Lower lobe of right lung (tissue), 2 donors: Measurements from ENCODE around the gene RENBP. TPM values are rescaled to one million over a fixed set of nuclear protein-coding genes. Genes with fewer than 3 reads are reported as not detected.
A peak's percentile ranks its signal among the peaks of the same experiment; 100 is the strongest.

ENCODE experiments used
- ATAC-seq, 2 donors: fragments of 200-7000 bp; cut with Tn5 transposase; one replicate each; pipeline ENCODE4 v1.9.1; 2020 to 2022; ENCODE audit warnings: mild to moderate bottlenecking in 2 of 2, moderate library complexity in 2 of 2
- DNase-seq: peaks from one replicate; pipeline ENCODE4 v3.0.0-alpha.2; 2020
- H3K27ac ChIP-seq: fragments of 200-600 bp; one replicate; pipeline ENCODE4 v1.8.0; 2022
- H3K27me3 ChIP-seq: fragments of 200-600 bp; one replicate; pipeline ENCODE4 v1.8.0; 2022; ENCODE audit warnings: low read depth
- H3K36me3 ChIP-seq: fragments of 200-600 bp; one replicate; pipeline ENCODE4 v1.8.0; 2022; ENCODE audit warnings: mild to moderate bottlenecking
- H3K4me1 ChIP-seq: fragments of 200-600 bp; one replicate; pipeline ENCODE4 v1.8.0; 2022
- H3K4me3 ChIP-seq: fragments of 200-600 bp; one replicate; pipeline ENCODE4 v1.8.0; 2022; ENCODE audit warnings: mild to moderate bottlenecking
- H3K9me3 ChIP-seq: fragments of 200-600 bp; one replicate; pipeline ENCODE4 v1.8.0; 2022
- intact Hi-C: fragments of 100-400 bp; cut with DNase I; formaldehyde crosslinking; loops from one replicate; pipeline ENCODE4 v1.11.0; 2022
- total RNA-seq: library from RNA; stranded (reverse); fragmentation: NEBNext Ultra II Directional; extraction: Animal tissue kit (Norgen Biotek cat#: 25700); gene quantifications from one replicate; pipeline ENCODE4 v1.2.1, GENCODE V29; 2021
- TF ChIP-seq, protein P1 (sequence below): fragments of 200-600 bp; IDR thresholded peaks from one replicate; pipeline ENCODE4 v1.8.0; 2022; ENCODE audit warnings: antibody characterized with exemption, mild to moderate bottlenecking
- donor health status: DM: no; HTN: yes; CAD: no; lungs with severe emphysema.

The RENBP gene
- total RNA-seq, 1 donor from 2014 or later: 57.0 TPM

DNA sequence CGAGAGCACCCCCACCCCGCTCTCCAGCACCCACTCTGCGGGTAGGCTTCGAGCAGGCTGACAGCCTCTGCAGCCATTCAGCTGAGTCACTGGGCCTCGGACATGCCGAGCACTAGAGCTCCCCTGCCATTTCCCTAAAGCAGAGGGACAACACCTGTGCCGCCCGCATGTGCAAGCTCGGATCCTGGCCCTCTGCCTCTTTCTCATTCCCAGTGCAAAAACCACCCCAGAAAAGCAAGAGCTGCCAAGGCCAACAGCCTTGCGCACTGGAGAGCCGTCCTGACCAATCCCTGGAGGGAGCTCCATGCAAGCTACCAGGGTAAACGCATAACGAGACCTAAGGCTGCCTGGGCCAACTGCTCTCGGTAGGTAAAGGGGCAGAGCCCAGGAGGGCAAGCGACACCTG is 21.8 kb upstream of the RENBP start:
- peak overlapping the region; percentile 64 for H3K27ac ChIP-seq
- no peak for DNase-seq
- TF ChIP-seq, protein P1, sequence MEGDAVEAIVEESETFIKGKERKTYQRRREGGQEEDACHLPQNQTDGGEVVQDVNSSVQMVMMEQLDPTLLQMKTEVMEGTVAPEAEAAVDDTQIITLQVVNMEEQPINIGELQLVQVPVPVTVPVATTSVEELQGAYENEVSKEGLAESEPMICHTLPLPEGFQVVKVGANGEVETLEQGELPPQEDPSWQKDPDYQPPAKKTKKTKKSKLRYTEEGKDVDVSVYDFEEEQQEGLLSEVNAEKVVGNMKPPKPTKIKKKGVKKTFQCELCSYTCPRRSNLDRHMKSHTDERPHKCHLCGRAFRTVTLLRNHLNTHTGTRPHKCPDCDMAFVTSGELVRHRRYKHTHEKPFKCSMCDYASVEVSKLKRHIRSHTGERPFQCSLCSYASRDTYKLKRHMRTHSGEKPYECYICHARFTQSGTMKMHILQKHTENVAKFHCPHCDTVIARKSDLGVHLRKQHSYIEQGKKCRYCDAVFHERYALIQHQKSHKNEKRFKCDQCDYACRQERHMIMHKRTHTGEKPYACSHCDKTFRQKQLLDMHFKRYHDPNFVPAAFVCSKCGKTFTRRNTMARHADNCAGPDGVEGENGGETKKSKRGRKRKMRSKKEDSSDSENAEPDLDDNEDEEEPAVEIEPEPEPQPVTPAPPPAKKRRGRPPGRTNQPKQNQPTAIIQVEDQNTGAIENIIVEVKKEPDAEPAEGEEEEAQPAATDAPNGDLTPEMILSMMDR: no peak

DNA sequence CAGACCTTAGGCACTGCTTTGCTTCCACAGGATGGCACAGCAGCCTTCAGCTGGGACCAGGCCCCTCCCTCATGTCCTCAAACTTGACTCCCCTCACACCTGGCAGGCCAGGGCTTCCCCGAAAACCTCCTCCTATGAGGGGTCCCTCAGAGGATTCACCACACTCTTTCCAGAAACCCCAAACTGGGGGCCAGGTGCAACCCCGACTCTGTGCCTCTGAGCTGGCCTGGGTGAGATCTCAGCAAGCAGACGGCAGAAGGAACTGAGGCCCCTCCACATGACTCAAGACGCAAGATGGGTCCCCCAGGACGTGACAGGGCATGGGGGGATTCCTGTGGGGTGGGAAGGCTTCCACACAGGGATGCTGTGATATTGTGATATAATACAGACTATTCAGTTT is 21.0 kb upstream of the RENBP start:
- Histone ChIP-seq H3K9me3 (no peaks in the 10 kb centered on the region), H3K27me3 (no peaks in the 10 kb centered on the region), H3K4me1 (peaks cover 33% of the 10 kb centered on the region), H3K4me3 (no peak overlapping the region), H3K27ac (no peak overlapping the region), H3K36me3 (peaks cover 36% of the 10 kb centered on the region)
- DNase-seq: no peak
- TF ChIP-seq, protein P1: no peak
- intact Hi-C loops: no loop called here
- ATAC-seq: no peak

More for the DNA sequence above, 21.8 kb upstream of the RENBP start:
- H3K36me3 ChIP-seq: peaks cover 27% of the 10 kb centered on the region
- H3K4me1 ChIP-seq: peaks cover 33% of the 10 kb centered on the region
- no peak for ATAC-seq
- intact Hi-C loops: no loop called here
- no peak overlapping the region for H3K4me3 ChIP-seq
- no peaks in the 10 kb centered on the region for H3K9me3 ChIP-seq
- H3K27me3 ChIP-seq: no peaks in the 10 kb centered on the region

DNA sequence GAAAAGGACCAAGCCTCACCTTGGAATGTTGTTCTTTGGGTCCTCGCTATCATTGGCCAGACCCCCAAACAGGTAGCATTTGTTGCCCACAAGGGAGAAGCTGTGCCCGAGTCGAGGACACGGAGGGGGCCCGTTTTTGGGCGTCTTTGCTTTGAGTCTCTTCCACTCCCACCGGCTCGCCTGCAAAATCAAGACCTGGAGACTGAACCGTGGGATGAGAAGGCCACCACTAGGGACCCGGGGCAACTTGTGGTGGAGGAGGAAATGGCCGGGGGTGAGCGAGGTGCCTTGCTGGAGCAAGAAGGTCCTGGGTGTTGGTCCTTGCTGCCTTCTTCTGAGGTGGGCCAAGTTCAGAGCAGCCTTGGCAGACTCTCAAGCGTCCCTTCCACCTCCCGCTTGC is 19.7 kb upstream of the RENBP start:
- no peaks in the 10 kb centered on the region for H3K9me3 ChIP-seq
- H3K4me3 ChIP-seq: no peak overlapping the region
- H3K27ac ChIP-seq: no peak overlapping the region
- TF ChIP-seq, protein P1: no peak
- no peaks in the 10 kb centered on the region for H3K27me3 ChIP-seq
- DNase-seq: no peak
- intact Hi-C loops: no loop called here
- peaks cover 30% of the 10 kb centered on the region for H3K4me1 ChIP-seq
- peaks cover 49% of the 10 kb centered on the region for H3K36me3 ChIP-seq
- ATAC-seq: no peak

DNA sequence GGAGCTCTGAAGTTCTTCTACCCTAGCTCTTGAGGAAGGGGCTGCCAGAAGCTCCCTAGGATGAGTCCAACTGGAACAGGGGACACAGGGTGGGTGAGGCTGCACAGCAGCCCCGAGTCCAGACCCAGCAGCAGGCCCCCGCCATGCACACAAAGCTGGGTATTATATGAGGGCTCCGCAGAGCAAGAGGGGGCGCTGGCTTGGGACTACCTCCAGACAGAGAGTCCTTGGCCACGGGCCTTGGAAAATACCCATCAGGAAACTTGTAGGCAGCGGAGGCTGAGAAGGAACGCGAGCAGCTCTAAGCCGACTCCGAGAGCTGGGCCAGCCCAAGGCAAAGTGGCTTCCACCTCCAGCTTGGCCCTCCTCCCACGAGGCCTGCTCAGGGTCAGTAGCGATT is 19.1 kb upstream of the RENBP start:
- Histone ChIP-seq H3K36me3 (peaks cover 55% of the 10 kb centered on the region), H3K4me3 (no peak overlapping the region), H3K27me3 (no peaks in the 10 kb centered on the region), H3K4me1 (peaks cover 24% of the 10 kb centered on the region), H3K9me3 (no peaks in the 10 kb centered on the region), H3K27ac (no peak overlapping the region)
- DNase-seq: no peak
- TF ChIP-seq, protein P1: no peak
- intact Hi-C loops: no loop called here
- ATAC-seq: no peak

DNA sequence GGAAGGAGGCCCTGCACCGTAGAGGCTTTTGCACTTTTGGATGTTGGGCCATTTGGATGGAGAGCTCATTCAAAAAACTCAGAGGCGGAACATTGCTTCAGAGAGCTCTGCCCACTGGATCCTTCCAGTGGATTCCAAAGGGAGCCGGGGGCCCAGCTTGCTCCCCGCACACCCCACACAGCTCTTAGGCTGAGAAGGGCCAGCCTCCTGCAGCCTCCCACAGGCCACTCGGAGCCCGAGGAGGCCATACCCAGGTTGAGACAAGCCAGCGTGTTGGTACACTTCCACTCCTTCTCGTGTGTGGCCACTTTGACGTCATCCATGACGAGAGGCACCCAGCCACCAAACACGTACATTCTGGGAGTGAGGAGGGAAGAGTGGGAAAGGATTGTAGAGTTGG is 16.8 kb upstream of the RENBP start:
- H3K27me3 ChIP-seq: no peaks in the 10 kb centered on the region
- no peak for DNase-seq
- no peak for ATAC-seq
- peaks cover 3% of the 10 kb centered on the region for H3K4me1 ChIP-seq
- H3K36me3 ChIP-seq: peaks cover 77% of the 10 kb centered on the region
- TF ChIP-seq, protein P1: no peak
- H3K27ac ChIP-seq: no peak overlapping the region
- H3K4me3 ChIP-seq: no peak overlapping the region
- intact Hi-C loops: no loop called here
- H3K9me3 ChIP-seq: no peaks in the 10 kb centered on the region

DNA sequence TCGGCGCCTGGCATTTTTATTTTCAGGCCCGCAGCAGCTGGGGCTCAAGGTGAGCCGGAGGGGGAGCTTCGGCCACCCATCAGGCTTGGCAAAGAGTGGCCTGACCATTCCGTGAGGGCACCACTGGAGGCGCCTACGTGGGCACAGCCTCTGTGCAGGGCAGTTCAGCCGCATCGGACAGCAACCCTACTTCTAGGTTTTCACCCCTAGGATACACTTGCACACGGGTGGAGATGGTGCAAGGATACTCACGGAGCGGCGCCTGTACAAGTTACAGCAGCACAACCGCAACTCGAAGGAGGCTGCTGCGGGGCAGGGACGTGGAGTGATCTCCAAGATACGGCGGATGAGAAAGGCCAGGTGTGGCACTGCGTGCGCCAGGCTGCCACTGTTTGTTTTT is 16.3 kb upstream of the RENBP start:
- Histone ChIP-seq H3K4me1 (no peaks in the 10 kb centered on the region), H3K36me3 (peaks cover 82% of the 10 kb centered on the region), H3K9me3 (no peaks in the 10 kb centered on the region), H3K4me3 (no peak overlapping the region), H3K27ac (no peak overlapping the region), H3K27me3 (no peaks in the 10 kb centered on the region)
- ATAC-seq (no peak), DNase-seq (no peak)
- intact Hi-C loops: no loop called here
- TF ChIP-seq, protein P1: no peak
